Stomach smooth muscle (tissue), 2 donors: ENCODE results near the gene ZKSCAN4.

Source experiments
- H3K27ac ChIP-seq: one replicate; pipeline ENCODE4 v1.7.0; 2013; ENCODE audit warnings: mild to moderate bottlenecking, low read length, inconsistent platforms
- H3K27me3 ChIP-seq, 2 donors: one replicate each; pipeline ENCODE4 v1.7.0; 2013; ENCODE audit warnings: low read length in 2 of 2; ENCODE audit not compliant: insufficient read depth in 2 of 2, control insufficient read depth in 1 of 2
- H3K36me3 ChIP-seq, 2 donors: one replicate each; pipeline ENCODE4 v1.7.0; 2013; ENCODE audit warnings: low read length in 2 of 2; ENCODE audit not compliant: control insufficient read depth in 2 of 2, insufficient read depth in 2 of 2
- H3K4me1 ChIP-seq: one replicate; pipeline ENCODE4 v1.7.0; 2013; ENCODE audit warnings: low read length; ENCODE audit not compliant: control insufficient read depth, insufficient read depth
- H3K4me3 ChIP-seq, 2 donors: one replicate each; pipeline ENCODE4 v1.7.0; 2013; ENCODE audit warnings: low read length in 2 of 2
- H3K9ac ChIP-seq, 2 donors: one replicate each; pipeline ENCODE4 v1.7.0; 2013; ENCODE audit warnings: low read length in 2 of 2, mild to moderate bottlenecking in 1 of 2
- H3K9me3 ChIP-seq, 2 donors: one replicate each; pipeline ENCODE4 v1.7.0; 2013; ENCODE audit warnings: low read length in 2 of 2; ENCODE audit not compliant: control insufficient read depth in 2 of 2
- donor health status: healthy.
- donor health status: Pancreatic carcinoma.

The ZKSCAN4 gene

DNA sequence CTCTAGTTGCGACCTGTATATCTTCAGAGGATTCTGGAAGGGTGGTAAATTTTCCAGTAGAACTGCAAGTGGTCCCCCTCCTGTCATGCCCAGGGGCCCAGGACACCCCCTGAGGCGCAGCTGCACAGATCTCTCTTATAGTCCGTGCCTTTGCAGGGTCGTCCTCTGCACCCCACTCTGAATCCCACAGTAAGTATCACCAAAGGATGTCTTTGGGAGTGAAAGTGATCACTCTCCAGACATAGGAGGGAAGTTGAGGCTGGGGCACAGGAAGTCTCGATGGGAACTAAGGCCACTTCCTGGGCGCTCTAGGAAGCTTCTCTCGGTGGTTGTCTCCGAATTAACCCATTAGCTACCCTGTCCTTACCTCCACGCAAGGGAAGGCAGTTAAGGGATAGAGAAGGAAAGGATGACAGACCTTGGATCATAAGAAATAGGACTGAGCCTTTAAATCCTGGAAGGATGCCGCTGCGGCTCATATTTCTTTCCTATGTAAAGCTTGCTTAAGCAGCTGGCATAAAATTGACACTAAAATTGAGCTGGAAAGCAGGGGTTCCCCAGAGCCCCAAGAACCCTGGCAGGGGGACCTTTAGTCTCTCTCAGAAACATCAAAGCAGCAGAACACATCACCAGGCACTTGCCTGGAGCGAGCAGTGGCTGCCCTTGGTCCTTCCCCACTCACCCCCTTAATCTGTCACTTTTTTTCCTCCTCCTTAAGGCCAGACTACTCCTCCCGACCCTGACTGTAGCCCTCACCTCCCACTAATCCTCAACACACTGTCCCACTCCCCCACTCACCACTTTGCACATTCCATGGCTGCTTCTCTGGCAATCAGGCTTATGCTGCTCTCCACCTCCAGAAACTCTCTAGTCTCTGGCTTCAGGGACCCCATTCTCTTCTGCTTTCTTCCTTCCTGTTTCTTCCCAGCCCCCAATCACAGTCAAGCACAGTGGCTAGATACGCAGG, at the start of gene ZKSCAN4:
ZKSCAN4 (minus strand) TSS at position 261 of the 967 bp plus-strand sequence. CDS start 289 bp downstream, outside the sequence.
- Histone ChIP-seq H3K4me1 (peaks cover 22% of the 10 kb centered on the region), H3K27me3 (no peaks in the 10 kb centered on the region), H3K27ac (no peak within 1 kb of the TSS), H3K9ac (peak within 1 kb of the TSS; percentile 84 to 90), H3K9me3 (no peaks in the 10 kb centered on the region), H3K36me3 (peaks cover 0 to 5% of the 10 kb centered on the region in 2 donors), H3K4me3 (peak within 1 kb of the TSS; percentile 93 to 98)

GRCh38 chr6:28296520-28297060, 44.5 kb upstream of the ZKSCAN4 start:
- no peak overlapping the region for H3K9ac ChIP-seq
- H3K27ac ChIP-seq: no peak overlapping the region
- H3K4me1 ChIP-seq: no peaks in the 10 kb centered on the region
- H3K9me3 ChIP-seq: no peaks in the 10 kb centered on the region
- no peaks in the 10 kb centered on the region for H3K27me3 ChIP-seq
- H3K36me3 ChIP-seq: peaks cover 24% of the 10 kb centered on the region in 2 donors
- no peak overlapping the region for H3K4me3 ChIP-seq

DNA sequence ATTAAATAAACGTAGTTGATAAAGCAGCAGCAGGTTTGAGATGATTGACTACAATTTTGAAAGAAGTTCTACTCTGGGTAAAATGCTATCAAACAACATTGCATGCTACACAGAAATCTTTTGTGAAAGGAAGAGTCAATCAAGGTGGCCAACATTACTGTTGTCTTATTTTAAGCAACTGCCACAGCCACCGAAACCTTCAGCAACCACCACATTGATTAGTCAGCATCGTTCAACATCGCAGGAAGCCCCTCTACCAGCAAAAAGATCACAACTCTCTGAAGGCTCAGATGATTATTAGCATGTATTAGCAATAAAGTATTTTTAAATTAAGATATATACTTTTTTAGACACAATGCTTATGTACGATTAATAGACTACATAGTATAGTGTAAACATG, 43.3 kb upstream of the ZKSCAN4 start:
- Histone ChIP-seq H3K9ac (no peak overlapping the region), H3K27ac (no peak overlapping the region), H3K4me3 (no peak overlapping the region), H3K4me1 (no peaks in the 10 kb centered on the region), H3K9me3 (no peaks in the 10 kb centered on the region), H3K36me3 (peaks cover 15 to 20% of the 10 kb centered on the region in 2 donors), H3K27me3 (no peaks in the 10 kb centered on the region)

GRCh38 chr6:28291573-28291972, 39.5 kb upstream of the ZKSCAN4 start:
- no peaks in the 10 kb centered on the region for H3K4me1 ChIP-seq
- no peak overlapping the region for H3K9ac ChIP-seq
- no peaks in the 10 kb centered on the region for H3K27me3 ChIP-seq
- H3K4me3 ChIP-seq: no peak overlapping the region
- H3K9me3 ChIP-seq: no peaks in the 10 kb centered on the region
- no peak overlapping the region for H3K27ac ChIP-seq
- peaks cover 11 to 23% of the 10 kb centered on the region in 2 donors for H3K36me3 ChIP-seq

DNA sequence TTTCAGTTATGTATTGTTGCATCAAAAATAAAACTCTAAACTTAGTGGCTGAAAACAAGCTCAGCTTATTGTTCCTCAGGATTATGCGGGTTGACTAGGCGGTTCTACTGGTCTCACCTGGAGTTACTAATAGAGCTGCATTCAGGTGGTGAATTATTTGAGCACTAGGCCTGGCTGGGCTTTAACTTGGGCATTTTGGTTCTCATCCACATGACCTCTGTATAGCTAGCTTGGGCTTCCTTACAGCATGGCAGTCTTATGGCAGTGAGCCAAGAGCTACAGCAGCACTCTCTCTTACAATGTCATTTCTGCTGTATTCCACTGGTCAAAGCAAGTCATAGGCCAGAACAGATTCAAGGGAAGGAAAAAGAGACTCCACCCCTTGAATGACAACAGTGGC, 30.9 kb upstream of the ZKSCAN4 start:
- Histone ChIP-seq H3K4me3 (no peak overlapping the region), H3K9ac (no peak overlapping the region), H3K27me3 (no peaks in the 10 kb centered on the region), H3K27ac (no peak overlapping the region), H3K9me3 (no peaks in the 10 kb centered on the region), H3K36me3 (peaks cover 22 to 24% of the 10 kb centered on the region in 2 donors), H3K4me1 (no peaks in the 10 kb centered on the region)

GRCh38 chr6:28281288-28282064, 29.4 kb upstream of the ZKSCAN4 start, which contains the start of gene PGBD1:
Gene PGBD1 (plus strand): TSS chr6:28281572. CDS start chr6:28283814, 2,242 bp downstream.
- H3K36me3 ChIP-seq: peaks cover 21 to 25% of the 10 kb centered on the region in 2 donors
- H3K4me3 ChIP-seq: peak within 1 kb of the TSS; percentile 64 to 88
- H3K9ac ChIP-seq: peak within 1 kb of the TSS; percentile 83 to 86
- peak within 1 kb of the TSS; percentile 19 for H3K27ac ChIP-seq
- H3K27me3 ChIP-seq: no peaks in the 10 kb centered on the region
- H3K9me3 ChIP-seq: no peaks in the 10 kb centered on the region
- no peaks in the 10 kb centered on the region for H3K4me1 ChIP-seq

GRCh38 chr6:28280595-28281287, 28.7 kb upstream of the ZKSCAN4 start:
- Histone ChIP-seq H3K27me3 (no peaks in the 10 kb centered on the region), H3K4me1 (no peaks in the 10 kb centered on the region), H3K9me3 (no peaks in the 10 kb centered on the region), H3K27ac (no peak overlapping the region), H3K9ac (peak overlapping the region; percentile 83 to 86), H3K36me3 (peaks cover 28 to 29% of the 10 kb centered on the region in 2 donors), H3K4me3 (peak overlapping the region; percentile 64 to 88)

GRCh38 chr6:28277746-28278145, 25.7 kb upstream of the ZKSCAN4 start:
- Histone ChIP-seq H3K9ac (no peak overlapping the region), H3K36me3 (peaks cover 31 to 39% of the 10 kb centered on the region in 2 donors), H3K4me3 (no peak overlapping the region), H3K27me3 (no peaks in the 10 kb centered on the region), H3K4me1 (no peaks in the 10 kb centered on the region), H3K9me3 (no peaks in the 10 kb centered on the region), H3K27ac (no peak overlapping the region)

DNA sequence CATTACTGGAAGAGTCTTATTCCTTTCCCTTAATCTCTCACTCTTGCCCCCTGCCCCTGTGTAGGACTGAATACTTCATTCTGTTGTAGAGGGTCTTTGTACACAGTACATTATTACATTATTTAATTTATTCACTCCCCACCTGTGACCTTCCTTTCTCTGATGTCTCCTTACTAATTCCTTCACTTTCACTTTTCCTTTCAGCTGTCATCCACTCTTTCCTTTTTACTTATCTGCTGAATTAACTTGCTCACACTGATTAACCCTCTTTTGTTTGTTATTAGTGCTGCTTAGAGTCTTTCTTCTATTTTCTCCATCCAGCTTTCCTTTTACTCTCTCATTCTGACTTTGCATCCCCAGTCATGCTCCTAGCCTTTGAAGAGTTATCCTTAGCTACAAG, 22.8 kb upstream of the ZKSCAN4 start:
- Histone ChIP-seq H3K27ac (no peak overlapping the region), H3K36me3 (peaks cover 42 to 49% of the 10 kb centered on the region in 2 donors), H3K4me1 (no peaks in the 10 kb centered on the region)

GRCh38 chr6:28269492-28269891, 17.4 kb upstream of the ZKSCAN4 start:
- Histone ChIP-seq H3K9ac (no peak overlapping the region), H3K4me1 (peaks cover 3% of the 10 kb centered on the region), H3K36me3 (peaks cover 17 to 24% of the 10 kb centered on the region in 2 donors), H3K9me3 (no peaks in the 10 kb centered on the region), H3K27me3 (no peaks in the 10 kb centered on the region), H3K4me3 (no peak overlapping the region), H3K27ac (no peak overlapping the region)

More for the DNA sequence above, 22.8 kb upstream of the ZKSCAN4 start:
- H3K4me3 ChIP-seq: no peak overlapping the region
- no peaks in the 10 kb centered on the region for H3K27me3 ChIP-seq
- no peak overlapping the region for H3K9ac ChIP-seq
- no peaks in the 10 kb centered on the region for H3K9me3 ChIP-seq
